AG04450 (cell line): ENCODE results near the gene STRBP. TPM values are rescaled to one million over a fixed set of nuclear protein-coding genes. Genes with fewer than 3 reads are reported as not detected.
"Not testable (repeated sequence)": the region's sequence is repeated elsewhere in the genome, so short reads cannot be mapped to it uniquely, and the experiment has no call there.

ENCODE experiments used
- CTCF ChIA-PET: fragments of 300-600, 350-600 bp; formaldehyde crosslinking; extraction: SDS; loops from one replicate; lab custom pipeline; 2022; ENCODE audit warnings: antibody characterized with exemption, inconsistent platforms; lab: Charles Lee
- POLR2A ChIA-PET: fragments of 350-600 bp; formaldehyde crosslinking; extraction: SDS; loops from one replicate; lab custom pipeline; 2021; ENCODE audit warnings: antibody characterized with exemption, inconsistent platforms; lab: Yijun Ruan, JAX
- DNase-seq: peaks from one replicate; pipeline ENCODE4 v3.0.0-alpha.2; 2011; ENCODE audit warnings: low read depth, low spot score
- H3K27ac ChIP-seq: one replicate; pipeline ENCODE4 v1.5.1; 2012; ENCODE audit warnings: low read depth, low read length, control low read depth
- H3K27me3 ChIP-seq: one replicate; pipeline ENCODE4 v1.6.0; 2012; ENCODE audit warnings: low read length; ENCODE audit not compliant: control insufficient read depth, insufficient read depth
- H3K4me3 ChIP-seq: 2 replicates; pipeline ENCODE4 v1.5.1; 2011; ENCODE audit warnings: mild to moderate bottlenecking, low read depth, low read length, control low read depth
- H3K9me3 ChIP-seq: 2 replicates; pipeline ENCODE4 v1.5.1; 2012; ENCODE audit warnings: low read length; ENCODE audit not compliant: control insufficient read depth, insufficient read depth
- CTCF ChIP-seq: IDR thresholded peaks from 2 replicates; pipeline ENCODE4 v1.5.1; 2011; ENCODE audit warnings: low read depth, low read length, control low read depth, inconsistent platforms
- polyA plus RNA-seq: library from polyadenylated mRNA; depleted of rRNA; stranded (reverse); fragments of >200 nt; gene quantifications from 2 replicates; pipeline ENCODE4 v1.2.3, GENCODE V29; 2011

Gene STRBP
- polyA plus RNA-seq, 1 experiment: 6.3 TPM

- POLR2A ChIA-PET: no interaction called here
- no peaks in the 10 kb centered on the region for H3K9me3 ChIP-seq
Measured at GRCh38 chr9:123284656-123285055, 16.3 kb upstream of the STRBP start.

DNA sequence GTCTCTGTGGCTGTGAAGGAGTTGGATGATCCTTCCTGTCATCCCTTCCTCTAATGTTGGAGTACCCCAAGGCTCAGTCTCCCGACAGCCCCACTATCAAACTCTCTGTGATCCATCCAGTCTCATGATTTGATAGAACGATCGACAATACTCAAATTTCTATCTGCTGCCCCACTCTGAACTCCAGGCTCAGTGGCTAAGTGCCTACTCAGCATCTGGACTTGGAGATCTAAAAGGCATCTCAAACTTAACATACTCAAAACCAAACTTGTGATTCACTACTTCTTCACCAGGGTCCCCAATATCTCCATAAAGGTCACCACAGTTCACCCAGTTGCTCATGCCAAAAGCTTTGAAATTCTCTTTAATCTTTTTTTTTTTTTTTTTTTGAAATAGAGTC, 15.1 kb upstream of the STRBP start:
- ChIA-PET POLR2A (no interaction called here), CTCF (no interaction called here)
- TF ChIP-seq CTCF: no peak

More at GRCh38 chr9:123284656-123285055, 16.3 kb upstream of the STRBP start:
- CTCF ChIA-PET: no interaction called here
- no peak for TF ChIP-seq CTCF
- Histone ChIP-seq H3K4me3 (no peak overlapping the region), H3K27ac (no peak overlapping the region), H3K27me3 (peaks cover 6% of the 10 kb centered on the region)
- DNase-seq: no peak

DNA sequence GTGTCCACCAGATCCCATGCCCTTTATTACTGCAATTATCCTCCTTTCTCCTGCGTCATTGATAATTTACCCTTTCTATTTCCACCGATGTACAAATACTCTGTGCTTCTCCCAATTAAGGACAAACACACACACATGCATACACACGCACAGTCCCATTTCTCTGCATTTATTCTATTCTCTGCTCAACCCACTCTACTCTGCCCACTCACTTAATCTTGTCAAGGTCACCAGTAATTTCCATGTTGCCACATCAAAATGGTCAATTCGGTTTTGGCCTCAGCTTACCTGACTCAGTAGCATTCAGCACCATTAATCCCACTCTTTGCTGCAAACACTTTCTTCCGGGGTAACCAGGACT, 14.6 kb upstream of the STRBP start:
- no peak for TF ChIP-seq CTCF
- no peak for DNase-seq
- CTCF ChIA-PET: no interaction called here
- Histone ChIP-seq H3K27ac (no peak overlapping the region), H3K4me3 (no peak overlapping the region), H3K9me3 (no peaks in the 10 kb centered on the region), H3K27me3 (peaks cover 9% of the 10 kb centered on the region)
- POLR2A ChIA-PET: no interaction called here

More for the DNA sequence above, 15.1 kb upstream of the STRBP start:
- Histone ChIP-seq H3K9me3 (no peaks in the 10 kb centered on the region), H3K27me3 (peaks cover 6% of the 10 kb centered on the region), H3K4me3 (no peak overlapping the region), H3K27ac (no peak overlapping the region)
- no peak for DNase-seq

DNA sequence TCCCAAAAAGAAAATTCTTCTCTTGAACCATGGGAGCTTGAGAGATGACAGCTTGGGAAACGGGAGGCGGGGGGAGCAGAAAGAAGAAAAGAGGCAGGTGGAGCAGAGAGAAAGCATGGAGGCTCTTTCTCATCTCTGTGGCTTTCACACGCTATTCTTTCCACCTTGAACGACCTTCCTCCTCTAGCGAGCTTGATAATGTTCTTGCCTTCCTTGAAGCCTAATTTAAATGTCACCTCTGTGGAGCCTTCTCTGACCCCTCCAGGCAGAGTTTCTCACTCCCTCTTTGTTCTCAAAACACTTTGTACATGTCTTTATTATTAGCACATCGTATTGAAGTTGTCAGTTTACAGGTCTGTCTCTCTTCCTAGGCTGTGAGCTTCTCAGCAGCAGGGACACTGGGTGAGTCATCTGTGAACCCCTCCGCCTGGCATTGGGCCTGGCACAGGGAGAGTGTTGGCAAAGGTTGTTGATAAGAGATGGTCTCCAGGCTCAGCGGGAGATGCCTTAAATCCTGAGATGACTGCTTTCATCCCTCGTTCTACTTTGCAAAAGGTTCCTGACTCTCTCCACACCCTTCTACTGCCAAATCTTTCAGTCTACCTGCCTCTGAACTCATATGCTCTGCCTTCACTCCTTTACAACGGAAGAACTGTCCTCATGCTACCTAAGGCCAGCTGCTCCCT, 14.1 kb upstream of the STRBP start:
- H3K9me3 ChIP-seq: no peaks in the 10 kb centered on the region
- H3K4me3 ChIP-seq: no peak overlapping the region
- H3K27me3 ChIP-seq: peaks cover 9% of the 10 kb centered on the region
- no peak overlapping the region for H3K27ac ChIP-seq
- POLR2A ChIA-PET: no interaction called here
- TF ChIP-seq CTCF: no peak
- CTCF ChIA-PET: no interaction called here
- DNase-seq: no peak

DNA sequence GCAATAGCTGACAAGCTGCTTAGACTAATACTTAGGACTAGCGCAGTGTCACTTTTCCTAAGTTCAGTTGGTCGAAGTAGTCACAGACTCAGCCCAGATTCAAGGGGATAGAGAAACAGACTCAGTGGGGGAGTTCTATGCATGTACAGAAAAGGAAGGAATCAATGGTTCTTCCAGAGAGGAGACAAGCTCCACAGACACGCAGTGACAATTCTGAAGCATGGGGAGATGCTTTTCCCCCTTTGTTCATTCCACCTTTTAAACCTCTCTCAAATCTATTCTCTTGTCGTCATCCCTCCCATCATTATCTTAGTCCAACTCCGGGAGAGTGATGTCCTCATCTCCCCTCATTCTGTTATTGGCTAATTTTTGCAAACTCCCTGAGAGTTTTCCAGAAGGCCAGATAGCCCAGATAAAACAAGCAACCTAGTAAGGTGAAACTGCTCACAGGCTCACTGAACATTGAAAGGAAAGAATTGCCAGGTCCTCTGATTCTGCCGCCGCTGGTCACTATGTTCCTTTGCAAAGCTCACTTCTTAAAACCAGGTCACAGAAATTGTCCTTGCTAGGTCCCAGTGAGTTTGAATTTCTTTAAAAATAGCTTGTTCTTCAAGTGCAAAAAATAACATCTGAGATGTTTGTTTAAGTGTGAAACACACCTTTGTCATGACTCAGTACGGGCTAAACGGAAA, 13.4 kb upstream of the STRBP start:
- no peak overlapping the region for H3K27ac ChIP-seq
- H3K27me3 ChIP-seq: peaks cover 9% of the 10 kb centered on the region
- no peak overlapping the region for H3K4me3 ChIP-seq
- no peak for TF ChIP-seq CTCF
- H3K9me3 ChIP-seq: no peaks in the 10 kb centered on the region
- CTCF ChIA-PET: interaction anchor here (0.6 to 0.7 kb wide), 2 partner anchors 17 to 28 kb away, joined by 3 to 6 read pairs; no protein-coding TSS in a partner anchor
- POLR2A ChIA-PET: no interaction called here
- DNase-seq: no peak

DNA sequence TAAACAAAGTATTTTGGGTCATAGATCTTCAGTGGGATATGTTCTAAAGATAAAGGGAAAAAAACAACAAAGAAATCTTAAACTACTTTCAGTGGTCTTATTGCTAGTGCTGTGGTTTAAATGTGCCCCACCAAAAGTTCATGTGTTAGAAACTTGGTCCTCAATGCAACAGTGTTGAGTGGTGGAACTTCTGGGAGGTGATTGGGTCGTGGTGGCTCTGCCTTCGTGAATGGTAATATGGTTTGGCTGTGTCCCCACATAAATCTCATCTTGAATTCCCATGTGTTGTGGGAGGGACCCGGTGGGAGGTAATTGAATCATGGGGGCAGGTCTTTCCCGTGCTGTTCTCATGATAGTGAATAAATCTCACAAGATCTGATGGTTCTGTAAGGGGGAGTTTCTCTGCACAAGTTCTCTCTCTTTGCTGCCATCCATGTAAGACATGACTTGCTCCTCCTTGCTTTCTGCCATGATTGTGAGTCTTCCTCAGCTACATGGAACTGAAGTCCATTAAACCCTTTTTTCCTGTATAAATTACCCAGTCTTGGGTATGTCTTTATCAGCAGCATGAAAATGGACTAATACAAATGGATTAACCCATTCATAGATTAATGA, 10.6 kb upstream of the STRBP start:
- DNase-seq, CTCF ChIA-PET, H3K27me3 ChIP-seq, H3K9me3 ChIP-seq, H3K27ac ChIP-seq, POLR2A ChIA-PET, H3K4me3 ChIP-seq: not testable (repeated sequence)
